ENCODE results near the gene FOLH1. TPM values are rescaled to one million over a fixed set of nuclear protein-coding genes. Genes with fewer than 3 reads are reported as not detected.
"Not testable (repeated sequence)": the region's sequence is repeated elsewhere in the genome, so short reads cannot be mapped to it uniquely, and the experiment has no call there.

The FOLH1 gene
- total RNA-seq, 1 experiment from 2014 or later = not detected

GRCh38 chr11:49102356-49102755, 106.0 kb downstream of the FOLH1 start:
- H3K27ac ChIP-seq; H3K36me3 ChIP-seq; DNase-seq (ENCODE audit: low read depth in 1 of 2, low spot score in 2 of 2); H3K4me3 ChIP-seq; H3K27me3 ChIP-seq (replicated peaks); H3K4me1 ChIP-seq (replicated peaks); H3K9me3 ChIP-seq (replicated peaks): not testable (repeated sequence)

Other genes starting within 250 kb of the FOLH1 start
- gene TRIM51G, start 224.7 kb downstream of the FOLH1 start, total RNA-seq (2014; rRNA removed; shearing (Covaris generic)) = not detected in 2 replicates
- not detected in 2 replicates for gene TRIM49B, start 179.8 kb downstream of the FOLH1 start, total RNA-seq (2014; rRNA removed; shearing (Covaris generic))
- not detected in 2 replicates for gene TRIM64C, start 149.5 kb downstream of the FOLH1 start, total RNA-seq (2014; rRNA removed; shearing (Covaris generic))